Middle frontal gyrus (tissue), 1 donor: ENCODE data around the gene CDR2L.
"Not testable (repeated sequence)": the region's sequence is repeated elsewhere in the genome, so short reads cannot be mapped to it uniquely, and the experiment has no call there.

Experiments
- DNase-seq: peaks from one replicate; pipeline ENCODE4 v3.0.0-alpha.2; 2015; ENCODE audit warnings: low spot score; ENCODE audit errors: extremely low spot score

Gene CDR2L

DNA sequence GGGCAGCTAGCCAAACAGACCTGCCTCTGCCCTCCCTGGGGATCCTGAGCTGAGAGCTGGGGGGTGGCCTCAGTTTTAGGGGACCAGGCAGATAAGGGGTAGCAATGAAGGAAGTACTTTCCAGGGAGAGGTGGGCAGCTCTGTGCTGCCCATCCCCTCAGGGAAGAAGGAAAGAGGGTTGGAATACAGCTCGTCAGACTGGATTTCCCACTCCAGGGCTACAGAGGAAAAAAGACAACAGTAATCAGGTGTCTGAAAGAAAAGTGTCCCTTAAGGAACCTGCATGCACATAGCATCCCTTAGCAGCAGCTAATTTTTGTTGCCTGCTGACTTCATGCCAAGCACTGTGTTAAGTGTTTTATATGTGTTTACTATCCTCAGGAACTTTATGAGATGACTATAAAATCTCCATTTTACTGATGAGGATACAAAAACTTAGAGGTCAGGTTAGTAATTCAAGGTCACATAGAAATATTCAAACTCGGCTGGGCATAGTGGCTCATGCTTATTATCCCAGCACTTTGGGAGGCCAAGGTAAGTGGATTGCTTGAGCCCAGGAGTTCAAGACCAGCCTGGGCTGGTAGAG is 21.8 kb downstream of the CDR2L start:
- DNase-seq: no peak

DNA sequence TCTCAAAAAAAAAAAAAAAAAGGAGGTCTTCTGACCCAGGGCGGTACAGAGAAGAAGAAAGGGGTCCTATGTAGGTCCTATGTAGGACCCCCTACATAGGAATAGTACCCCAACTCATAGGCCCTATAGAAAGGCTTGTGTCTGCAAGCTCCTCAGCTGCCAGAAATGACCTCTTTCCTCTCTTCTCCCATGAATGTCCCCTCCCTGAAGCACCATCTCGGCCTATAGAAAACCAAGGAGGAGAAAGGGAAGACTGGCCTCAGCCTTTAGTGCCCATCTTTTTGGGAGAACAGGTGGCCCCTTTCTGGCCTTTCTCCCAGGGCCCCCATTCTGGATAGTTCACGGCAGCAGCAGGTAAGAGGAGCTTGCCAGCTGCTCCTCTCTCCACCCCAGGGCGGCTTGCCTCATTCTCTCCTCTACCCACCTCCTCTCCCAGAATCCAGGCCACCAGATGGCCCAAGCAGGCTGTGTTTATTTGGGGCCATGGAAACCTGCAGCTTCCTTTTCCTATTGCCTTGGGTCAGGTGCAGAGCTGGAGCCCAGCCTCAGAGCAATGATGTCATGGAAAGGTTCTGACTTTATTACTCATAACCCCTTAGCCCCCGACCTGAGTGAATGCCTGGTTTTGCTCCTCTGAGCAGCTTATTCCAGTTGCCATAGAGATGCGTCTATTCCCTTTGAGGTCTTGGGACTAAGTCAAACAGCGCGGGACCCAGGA is 23.4 kb downstream of the CDR2L start:
- DNase-seq: no peak

DNA sequence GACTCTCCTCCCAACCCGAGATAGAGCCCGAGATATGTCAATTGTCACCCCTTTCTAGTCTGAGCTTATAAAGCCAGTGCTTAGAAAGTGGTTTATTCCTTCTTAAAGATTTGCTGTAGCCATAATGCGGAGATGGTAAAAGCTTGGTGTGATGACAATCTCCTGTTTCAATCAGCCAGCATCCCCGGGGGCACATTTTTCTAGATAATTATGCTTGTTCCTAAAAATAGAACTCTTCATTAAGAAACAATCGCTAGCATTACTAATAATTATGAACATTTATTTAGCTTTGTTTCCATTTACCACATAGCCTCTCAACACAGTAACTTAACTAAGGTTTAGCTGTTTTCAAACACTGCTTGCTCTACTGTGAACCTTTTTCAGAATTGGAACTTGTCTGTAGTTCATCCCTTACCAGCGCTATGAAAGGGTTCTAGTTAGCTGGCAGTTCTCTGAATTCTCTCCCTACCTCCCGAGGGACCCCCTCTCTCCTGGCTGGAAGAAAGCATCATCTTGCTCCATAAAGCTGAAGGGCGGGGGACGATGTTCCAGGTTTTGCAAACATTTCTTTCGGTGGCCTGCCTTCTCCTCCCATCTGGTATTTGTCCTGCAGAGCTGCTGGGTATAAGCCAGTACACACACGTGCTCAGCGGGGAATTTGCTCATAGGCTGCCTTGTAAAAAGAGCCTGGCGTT is 24.1 kb downstream of the CDR2L start:
- peak; percentile 13 for DNase-seq

DNA sequence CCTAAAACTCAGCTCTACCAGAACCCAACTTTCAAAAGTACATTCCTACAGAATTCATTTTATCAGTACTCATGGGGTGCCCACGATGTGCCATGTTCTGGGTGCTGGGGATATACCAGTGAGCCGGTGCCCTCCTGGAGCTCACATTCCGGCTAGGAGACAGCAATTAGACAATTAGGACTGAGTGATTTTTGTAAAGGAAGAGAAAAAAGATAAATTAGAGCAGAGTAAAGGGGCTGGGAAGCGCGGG is 24.6 kb downstream of the CDR2L start:
- no peak for DNase-seq

DNA sequence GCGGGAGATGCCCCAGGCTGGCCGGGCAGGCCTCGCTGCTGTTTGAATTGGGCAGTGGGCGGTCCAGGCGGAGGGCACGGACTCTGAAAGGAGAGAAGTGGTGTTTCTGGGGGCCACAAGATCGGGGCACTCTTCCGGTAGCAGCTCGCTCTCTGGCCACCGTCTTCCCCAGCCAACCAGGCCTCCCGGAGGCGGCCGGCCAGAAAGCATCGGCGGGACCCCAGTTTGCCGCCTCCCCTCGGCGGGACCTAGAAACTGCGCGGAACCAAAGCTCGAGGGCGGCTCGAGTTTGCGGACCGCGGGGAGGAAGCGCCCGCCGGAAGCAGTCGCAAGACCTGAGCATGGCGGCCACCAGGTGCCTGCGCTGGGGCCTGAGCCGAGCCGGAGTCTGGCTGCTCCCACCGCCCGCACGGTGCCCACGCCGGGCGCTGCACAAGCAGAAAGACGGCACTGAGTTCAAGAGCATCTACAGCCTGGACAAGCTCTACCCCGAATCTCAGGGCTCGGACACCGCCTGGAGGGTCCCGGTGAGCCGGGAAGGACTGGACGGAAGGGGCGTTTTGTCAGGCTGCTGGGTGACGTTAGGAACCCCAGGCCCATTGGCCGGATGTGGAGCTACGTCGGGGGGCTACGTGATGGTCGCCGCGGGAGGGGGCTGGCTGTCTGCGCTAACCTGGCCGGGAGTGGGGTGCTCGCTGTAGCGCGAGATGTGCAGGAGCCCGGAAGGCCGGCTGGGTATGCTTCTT is 25.1 kb downstream of the CDR2L start, which contains the start of gene MRPL58:
Gene MRPL58, plus strand, starts transcription at position 325 of the 746 bp plus-strand sequence. Its CDS starts 17 bp downstream, at position 342.
- peak; percentile 84 for DNase-seq

DNA sequence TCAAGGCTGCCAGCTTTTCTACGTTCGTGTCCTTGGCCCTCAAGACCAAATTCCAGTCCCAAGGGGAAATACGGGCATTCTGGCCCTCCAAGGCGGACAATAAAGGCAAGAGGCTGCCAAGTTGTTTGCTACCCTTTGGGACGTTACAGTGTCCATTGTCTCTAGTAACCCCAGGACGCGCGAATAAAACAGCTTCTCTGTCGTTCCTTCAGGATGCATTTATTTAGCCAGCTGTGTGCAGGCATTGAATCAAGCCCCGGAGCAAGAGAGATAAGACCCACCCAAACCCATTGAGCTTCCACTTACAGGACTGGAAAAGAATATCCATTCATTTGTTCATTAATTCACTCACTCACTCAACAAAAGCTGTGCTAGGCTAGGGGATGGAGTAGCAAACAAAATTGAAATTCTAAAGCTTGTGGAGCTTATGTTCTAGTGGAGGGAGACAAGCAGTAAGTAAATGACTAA is 25.7 kb downstream of the CDR2L start:
- no peak for DNase-seq

DNA sequence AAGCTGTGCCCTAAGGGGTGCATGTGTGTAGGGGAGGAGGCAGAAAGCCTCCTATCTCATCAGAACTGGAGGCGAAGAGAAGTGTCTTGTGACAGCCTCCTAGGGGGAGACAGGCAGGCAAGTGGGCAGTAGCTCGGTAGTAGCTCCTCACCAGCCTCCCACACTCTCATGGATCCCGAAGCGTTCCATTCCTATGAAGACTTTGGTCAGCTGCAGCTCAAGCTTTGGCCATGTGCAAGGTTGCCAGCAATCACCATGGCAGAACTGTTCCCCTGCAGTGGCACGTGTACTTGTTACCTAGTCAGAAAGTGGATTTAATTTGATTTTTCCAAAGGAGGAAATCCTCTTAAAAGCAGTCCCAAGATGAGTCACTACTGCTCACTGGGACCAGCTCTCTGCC is 31.7 kb downstream of the CDR2L start:
- no peak for DNase-seq

DNA sequence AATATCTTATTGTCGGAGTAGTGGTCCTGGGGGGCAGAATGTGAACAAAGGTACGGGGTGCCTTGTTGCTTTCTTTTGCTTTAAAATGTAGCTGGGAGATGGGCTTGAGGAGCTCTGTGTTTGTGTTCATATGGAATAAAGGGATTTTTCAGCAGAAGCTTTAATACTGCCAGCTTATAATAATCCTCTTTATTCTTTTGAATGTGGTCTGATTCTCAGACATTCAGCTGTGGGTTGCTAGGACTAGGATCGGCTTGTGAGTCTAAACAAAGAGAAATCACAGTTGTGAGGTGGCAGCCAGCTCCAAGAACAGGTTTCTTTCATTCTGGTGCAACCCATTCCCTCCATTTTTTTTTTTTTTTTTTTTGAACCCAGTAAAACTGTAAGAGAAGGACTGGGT is 32.3 kb downstream of the CDR2L start:
- DNase-seq: no peak

DNA sequence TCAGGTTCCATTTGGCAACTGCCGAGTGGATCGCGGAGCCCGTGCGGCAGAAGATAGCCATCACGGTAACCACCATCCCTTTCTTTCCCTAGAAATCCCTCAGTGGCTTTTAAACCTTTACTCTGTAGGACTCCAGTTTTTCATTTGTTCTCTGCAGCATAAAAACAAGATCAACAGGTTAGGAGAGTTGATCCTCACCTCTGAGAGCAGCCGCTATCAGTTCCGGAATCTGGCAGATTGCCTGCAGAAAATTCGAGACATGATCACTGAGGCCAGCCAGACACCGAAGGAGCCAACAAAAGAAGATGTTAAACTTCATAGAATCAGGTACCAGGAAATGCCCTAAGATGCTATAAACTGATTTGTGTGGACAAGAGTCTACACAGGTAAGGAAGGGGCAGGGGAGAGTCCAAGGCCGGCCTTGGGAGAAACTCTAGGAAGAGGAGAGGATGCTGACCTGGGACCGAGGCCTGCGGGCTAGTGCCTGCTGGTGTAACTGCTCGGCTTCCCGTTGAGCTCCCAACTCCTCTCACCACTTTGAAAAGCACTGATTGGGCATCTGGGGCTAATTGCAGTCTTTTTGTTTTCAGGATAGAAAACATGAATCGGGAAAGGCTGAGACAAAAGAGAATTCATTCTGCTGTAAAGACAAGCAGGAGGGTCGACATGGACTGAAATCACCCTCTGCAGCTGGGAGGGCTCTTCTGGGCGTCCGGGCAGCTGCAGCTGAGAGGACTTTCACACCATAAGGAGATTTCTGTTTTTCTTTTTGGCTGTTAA is 33.1 kb downstream of the CDR2L start:
- DNase-seq: no peak

DNA sequence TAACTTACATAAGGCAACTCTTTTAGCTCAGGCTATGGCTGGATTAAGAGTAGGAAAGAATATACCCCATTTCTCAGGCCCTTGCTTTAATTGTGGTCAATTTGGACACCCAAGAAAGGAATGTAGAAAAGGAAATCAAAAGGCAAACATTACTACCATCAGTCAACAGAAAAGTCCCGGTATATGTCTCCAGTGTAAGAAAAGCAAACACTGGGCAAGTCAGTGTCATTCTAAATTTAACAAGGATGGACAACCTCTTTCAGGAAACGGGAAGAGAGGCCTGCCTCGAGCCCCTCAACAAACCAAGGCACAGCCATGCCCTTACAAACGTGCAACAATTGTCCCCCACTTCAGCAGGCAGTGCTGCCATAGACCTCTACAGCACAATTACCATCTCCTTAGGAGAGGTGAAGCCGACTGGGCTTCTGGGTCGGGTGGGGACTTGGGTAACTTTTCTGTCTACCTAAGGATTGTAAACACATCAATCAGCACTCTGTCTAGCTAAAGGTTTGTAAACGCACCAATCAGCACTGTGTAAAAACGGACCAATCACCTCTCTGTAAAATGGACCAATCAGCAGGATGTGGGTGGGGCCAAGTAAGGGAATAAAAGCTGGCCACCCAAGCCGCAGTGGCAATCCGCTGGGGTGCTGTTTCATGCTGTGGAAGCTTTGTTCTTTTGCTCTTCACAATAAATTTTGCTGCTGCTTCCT is 37.4 kb downstream of the CDR2L start:
- no peak for DNase-seq

DNA sequence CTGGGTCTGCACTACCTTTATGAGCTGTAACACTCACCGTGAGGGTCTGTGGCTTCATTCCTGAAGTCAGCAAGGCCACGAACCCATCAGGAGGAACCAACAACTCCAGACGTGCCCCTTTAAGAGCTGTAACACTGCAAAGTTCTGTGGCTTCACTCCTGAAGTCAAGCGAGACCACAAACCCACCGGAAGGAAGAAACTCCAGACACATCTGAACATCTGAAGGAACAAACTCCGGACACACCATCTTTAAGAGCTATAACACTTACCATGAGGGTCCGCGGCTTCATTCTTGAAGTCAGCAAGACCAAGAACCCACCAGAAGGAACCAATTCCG is 37.9 kb downstream of the CDR2L start:
- DNase-seq: not testable (repeated sequence)

DNA sequence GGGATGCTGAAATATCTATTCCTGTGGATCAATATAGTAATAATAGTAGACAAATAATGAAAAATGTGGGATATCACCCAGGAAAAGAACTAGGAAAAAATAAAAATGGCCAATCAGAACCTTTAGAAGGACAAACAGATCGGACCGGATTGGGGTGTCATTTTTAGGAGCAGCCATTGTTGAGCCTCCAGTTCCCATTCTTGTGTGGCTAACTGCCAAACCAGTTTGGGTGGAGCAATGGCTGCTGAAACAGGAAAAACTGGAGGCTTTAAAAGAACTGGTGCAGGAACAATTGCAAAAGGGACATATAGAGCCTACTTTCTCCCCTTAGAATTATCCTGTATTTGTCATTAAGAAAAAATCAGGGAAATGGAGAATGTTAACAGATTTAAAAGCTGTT is 39.2 kb downstream of the CDR2L start:
- DNase-seq: not testable (repeated sequence)

DNA sequence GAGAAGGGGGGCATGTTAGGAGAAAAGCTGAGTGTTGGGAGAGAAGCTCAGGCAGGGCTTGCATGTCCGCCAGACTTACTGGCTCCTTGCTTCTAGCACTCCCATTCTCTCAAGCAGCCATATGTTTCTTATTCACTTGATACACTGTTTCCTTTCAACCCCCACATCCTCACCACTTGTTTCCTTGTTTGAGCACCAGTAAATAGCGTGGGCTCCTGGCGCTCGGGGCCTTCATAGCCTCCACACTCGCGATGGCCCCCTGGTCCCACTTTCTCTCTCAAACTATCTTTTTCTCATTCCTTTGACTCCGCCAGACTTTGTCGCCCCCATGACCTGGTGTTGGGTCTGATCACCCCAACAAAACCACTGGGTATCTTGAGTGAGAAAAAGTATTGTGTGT is 42.7 kb downstream of the CDR2L start:
- no peak for DNase-seq

DNA sequence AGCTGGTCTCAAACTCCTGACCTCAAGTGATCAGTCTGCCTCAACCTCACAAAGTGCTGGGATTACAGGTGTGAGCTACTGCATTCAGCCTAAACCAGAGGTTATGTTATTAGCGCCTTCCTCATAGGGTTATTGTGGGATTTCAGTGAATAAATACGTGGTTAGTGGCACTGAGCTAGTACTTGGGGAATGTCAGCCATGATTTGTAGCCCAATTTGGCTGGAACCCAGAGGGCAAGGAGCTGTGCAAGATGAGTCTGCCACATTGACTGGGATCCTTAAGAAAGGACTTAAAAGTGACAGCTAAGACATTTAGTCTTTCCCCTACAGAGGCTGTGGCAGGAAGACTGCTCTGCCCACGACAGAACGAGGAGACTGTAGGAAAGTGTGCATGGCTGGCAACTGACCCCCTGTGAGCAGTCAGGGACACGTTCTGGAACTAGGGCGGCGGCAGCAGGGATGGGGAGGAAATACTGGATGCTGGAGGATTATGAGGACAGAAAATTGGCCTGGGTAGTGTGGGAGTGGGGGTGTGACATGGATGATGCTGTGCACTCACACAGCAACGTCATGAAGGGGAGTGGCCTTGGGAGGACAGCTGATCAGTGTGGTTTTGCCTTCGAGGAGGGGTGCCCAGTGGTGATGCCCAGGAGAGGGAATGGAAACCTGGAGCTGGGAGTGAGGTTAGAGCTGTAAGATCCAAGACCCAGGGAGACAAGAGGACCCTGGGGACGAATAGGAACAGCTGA is 44.7 kb downstream of the CDR2L start:
- DNase-seq: peak; percentile 83

DNA sequence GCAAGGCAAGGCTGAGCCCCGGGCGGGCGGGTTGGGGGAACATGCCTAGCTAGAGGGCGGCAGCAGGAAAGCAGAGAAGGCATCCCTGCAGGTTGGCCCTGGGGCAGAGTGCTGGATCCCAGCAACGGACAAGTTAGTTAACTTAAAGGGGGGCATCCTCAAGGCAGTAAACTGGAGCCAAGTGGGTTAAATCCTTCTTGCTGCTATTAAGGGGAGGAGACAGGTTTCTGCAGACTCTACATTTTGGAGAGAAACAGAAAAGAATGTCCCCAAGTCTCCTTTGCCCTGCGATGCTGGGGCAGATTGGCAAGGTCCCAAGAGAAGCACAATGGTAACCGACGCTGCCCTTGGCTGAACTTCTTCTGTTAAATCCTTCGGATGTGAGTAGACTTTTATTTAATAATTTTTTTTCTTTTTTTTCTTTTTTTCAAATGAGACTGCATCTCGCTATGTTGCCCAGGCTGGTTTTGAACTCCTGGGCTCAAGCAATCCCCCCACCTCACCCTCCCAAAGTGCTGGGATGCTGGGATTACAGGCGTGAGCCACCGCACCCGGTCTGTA is 45.4 kb downstream of the CDR2L start:
- DNase-seq: no peak

DNA sequence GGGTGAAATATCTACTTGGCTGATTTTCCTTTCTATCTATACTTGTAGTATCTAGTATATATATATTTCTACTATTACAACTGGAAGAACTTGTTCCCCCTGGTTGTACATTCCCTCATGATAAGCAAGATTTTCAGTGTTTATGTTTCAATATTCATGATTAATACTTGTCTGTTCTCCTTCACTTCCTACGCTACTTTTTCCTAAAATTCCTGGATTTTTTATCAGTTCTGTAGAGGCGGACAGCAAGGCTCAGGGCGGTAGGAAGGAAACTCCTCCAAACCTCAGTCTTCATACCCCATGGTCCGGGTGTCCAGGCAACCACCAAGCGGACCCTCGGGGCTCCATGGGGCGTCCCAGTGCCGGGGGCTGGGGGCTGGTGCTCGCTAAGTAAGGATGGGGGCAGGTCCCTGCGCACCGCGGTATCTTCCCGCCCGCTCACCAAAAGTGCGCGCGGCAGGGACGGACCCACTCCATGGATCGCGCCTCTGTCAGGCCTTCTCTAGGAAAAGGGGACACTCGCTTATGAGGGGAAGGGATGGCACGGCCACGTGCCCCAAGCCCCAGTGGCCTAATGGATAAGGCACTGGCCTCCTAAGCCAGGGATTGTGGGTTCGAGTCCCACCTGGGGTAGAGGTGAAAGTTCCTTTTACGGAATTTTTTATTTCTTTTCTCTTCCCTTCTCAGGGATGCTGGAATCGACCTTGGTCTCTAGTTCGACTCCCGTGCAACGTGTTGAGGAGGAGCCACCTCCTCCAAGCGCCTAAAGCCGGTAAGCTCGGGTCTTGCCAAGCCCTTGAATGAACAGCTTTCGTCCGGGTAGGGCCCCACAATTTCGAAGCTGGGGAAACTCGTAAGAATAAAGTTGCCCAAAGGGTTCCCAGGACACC is 46.2 kb downstream of the CDR2L start:
- peak; percentile 86 for DNase-seq

DNA sequence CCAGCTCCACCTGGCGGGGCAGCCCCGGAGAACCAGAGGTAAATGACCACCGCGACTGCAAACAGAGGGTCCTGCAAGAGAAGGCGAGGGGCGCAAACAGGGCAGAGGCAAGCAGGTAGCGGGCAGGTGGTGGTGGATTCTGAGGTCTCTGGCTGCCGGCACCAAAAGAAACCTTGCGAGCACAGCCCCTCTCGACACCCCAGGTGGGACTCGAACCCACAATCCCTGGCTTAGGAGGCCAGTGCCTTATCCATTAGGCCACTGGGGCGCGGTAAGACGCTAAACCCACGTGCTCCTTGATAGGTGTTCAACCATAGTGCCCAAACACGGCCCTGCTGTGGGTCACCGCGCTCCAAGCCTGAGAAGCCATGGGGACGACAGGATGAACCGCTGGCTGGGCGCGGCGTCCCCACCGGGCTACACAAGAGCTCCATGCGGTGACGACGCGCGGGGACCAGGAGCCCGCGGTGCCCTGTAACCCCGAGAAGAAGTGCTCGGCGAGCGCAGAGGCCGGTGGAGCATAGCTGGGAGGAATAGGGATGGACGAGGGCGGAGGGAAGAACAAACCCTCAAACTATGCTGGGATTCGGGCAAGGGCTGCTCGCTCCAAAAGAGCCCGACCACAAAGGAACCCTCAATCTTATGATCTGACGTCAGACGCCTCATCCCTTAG is 46.9 kb downstream of the CDR2L start:
- DNase-seq: peak; percentile 21

DNA sequence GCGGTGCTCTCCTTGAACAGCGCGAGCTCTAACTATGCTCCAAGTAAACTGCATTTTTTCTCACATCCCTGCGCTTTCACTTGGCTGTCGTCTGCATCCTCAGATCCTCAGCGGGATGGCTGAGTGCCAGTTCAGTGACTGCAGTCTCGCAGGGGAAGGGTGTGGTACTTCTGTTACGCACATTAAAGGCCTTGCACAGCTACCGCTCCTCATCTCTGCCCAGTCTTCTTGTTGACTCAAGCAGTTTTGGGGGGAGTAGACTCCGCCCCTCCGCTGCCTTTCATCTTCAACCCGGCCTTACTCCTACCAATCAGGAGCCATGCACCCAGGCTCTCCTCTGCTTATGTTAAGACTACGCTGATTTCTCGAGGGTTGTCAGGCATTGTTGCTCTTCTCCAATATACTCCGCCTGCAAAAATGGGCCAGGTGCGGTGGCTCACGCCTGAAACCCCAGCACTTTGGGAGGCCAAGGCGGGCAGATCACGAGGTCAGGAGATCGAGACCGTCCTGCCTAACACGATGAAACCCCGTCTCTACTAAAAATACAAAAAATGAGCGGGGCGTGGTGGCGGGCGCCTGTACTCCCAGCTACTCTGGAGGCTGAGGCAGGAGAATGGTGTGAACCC is 49.3 kb downstream of the CDR2L start:
- DNase-seq: peak; percentile 30
